Panc1 (cell line): ENCODE measurements around the gene RPL7L1. TPM values are rescaled to one million over a fixed set of nuclear protein-coding genes. Genes with fewer than 3 reads are reported as not detected.

Experiments used
- ATAC-seq: fragments of 200-7000 bp; cut with Tn5 transposase; 2 replicates; pipeline ENCODE4 v1.9.1; 2020; ENCODE audit warnings: mild to moderate bottlenecking, moderate library complexity
- BruUV-seq: library from RNA; stranded (reverse); fragments of 400-500 nt; replicated peaks from 2 replicates; lab custom pipeline; 2021; lab: Mats Ljungman, UMichigan
- CTCF ChIA-PET: fragments of 300-600 bp; sonication (Branson Sonifier 250); formaldehyde crosslinking; loops from one replicate; lab custom pipeline; 2022; ENCODE audit warnings: antibody characterized with exemption; lab: Charles Lee
- POLR2A ChIA-PET: fragments of 300-600 bp; sonication (Branson Sonifier 250); formaldehyde crosslinking; loops from one replicate; lab custom pipeline; 2022; ENCODE audit warnings: antibody characterized with exemption; lab: Charles Lee
- DNase-seq: peaks from one replicate; pipeline ENCODE4 v3.0.0-alpha.2; 2010; ENCODE audit warnings: low read depth, low spot score
- H3K27ac ChIP-seq: 2 replicates; pipeline ENCODE4 v1.5.1; 2011; ENCODE audit warnings: mild to moderate bottlenecking, low read length, inconsistent platforms
- H3K27me3 ChIP-seq: fragments of 200-500 bp; sonication (Bioruptor generic); 2 replicates; pipeline ENCODE4 v1.6.0; 2014; ENCODE audit warnings: low read length, inconsistent platforms; ENCODE audit not compliant: control insufficient read depth, insufficient read depth
- H3K36me3 ChIP-seq: fragments of 200-500 bp; sonication (Bioruptor generic); 2 replicates; pipeline ENCODE4 v1.5.1; 2014; ENCODE audit warnings: inconsistent platforms, mild to moderate bottlenecking, low read length, moderate library complexity; ENCODE audit not compliant: control insufficient read depth, insufficient read depth
- H3K4me1 ChIP-seq: 2 replicates; pipeline ENCODE4 v1.5.1; 2011; ENCODE audit warnings: inconsistent platforms, mild to moderate bottlenecking, low read length, moderate library complexity; ENCODE audit not compliant: control insufficient read depth, insufficient read depth
- H3K4me3 ChIP-seq, 2 experiments: 2 replicates each; pipeline ENCODE4 v1.5.1; 2011 to 2012; ENCODE audit warnings: low read depth in 2 of 2, low read length in 2 of 2, mild to moderate bottlenecking in 2 of 2, inconsistent platforms in 1 of 2, moderate library complexity in 1 of 2
- H3K9me3 ChIP-seq: fragments of 200-500 bp; sonication (Bioruptor generic); 2 replicates; pipeline ENCODE4 v1.5.1; 2014; ENCODE audit warnings: low read depth, mild to moderate bottlenecking, inconsistent platforms, low read length, moderate library complexity; ENCODE audit not compliant: control insufficient read depth, insufficient read depth
- CTCF ChIP-seq: fragments of 450-650 bp; IDR thresholded peaks from 2 replicates; pipeline ENCODE4 v1.5.1; 2017; ENCODE audit warnings: mild to moderate bottlenecking
- POLR2AphosphoS5 ChIP-seq: IDR thresholded peaks from 2 replicates; pipeline ENCODE4 v1.6.1; 2012; ENCODE audit warnings: mild to moderate bottlenecking, low read depth, low read length, moderate library complexity
- REST ChIP-seq, 2 experiments: IDR thresholded peaks; 2 replicates each; pipeline ENCODE4 v1.6.1; 2011 to 2012; ENCODE audit warnings: low read depth in 2 of 2, control low read depth in 1 of 2, low read length in 1 of 2, mild to moderate bottlenecking in 1 of 2, moderate library complexity in 1 of 2; ENCODE audit not compliant: insufficient read depth in 1 of 2
- SIN3A ChIP-seq: IDR thresholded peaks from 2 replicates; pipeline ENCODE4 v1.6.1; 2012; ENCODE audit warnings: low read depth, mild to moderate bottlenecking, low read length, moderate library complexity, borderline replicate concordance; ENCODE audit not compliant: insufficient read depth
- TCF7L2 ChIP-seq: IDR thresholded peaks from 2 replicates; pipeline ENCODE4 v1.6.1; 2011; ENCODE audit warnings: mild to moderate bottlenecking, low read depth, low read length, inconsistent platforms
- in situ Hi-C: cut with HindIII; loops from 2 replicates; pipeline ENCODE4 v1.10.0; 2016; ENCODE audit warnings: low sequenced_read_pairs, low pct_unique_long_range_greater_than_20kb
- intact Hi-C: fragments of 100-400 bp; cut with micrococcal nuclease; formaldehyde crosslinking; loops from one replicate; pipeline ENCODE4 v1.10.0; 2022; ENCODE audit not compliant: unreplicated experiment
- total RNA-seq: library from RNA; stranded (reverse); gene quantifications from one replicate; pipeline ENCODE4 v1.2.1, GENCODE V29; 2021; ENCODE audit not compliant: unreplicated experiment

Gene RPL7L1
- total RNA-seq, 1 experiment from 2014 or later, result 109 TPM

- H3K27ac ChIP-seq, result no peak overlapping the region
- in situ Hi-C loops, result no loop called here
- ChIA-PET CTCF (no interaction called here), POLR2A (no interaction called here)
- no peaks in the 10 kb centered on the region for H3K27me3 ChIP-seq
- no peaks in the 10 kb centered on the region for H3K4me1 ChIP-seq
- TF ChIP-seq TCF7L2, result no peak
- no peak for TF ChIP-seq SIN3A
- no peak for TF ChIP-seq POLR2AphosphoS5
- TF ChIP-seq CTCF, result no peak
- no peak for TF ChIP-seq REST (IDR thresholded peaks at IDR 0.05; ENCODE audit: insufficient read depth in 1 of 2, low read depth in 2 of 2, low read length in 1 of 2)
- H3K4me3 ChIP-seq, result no peak overlapping the region
- no peaks in the 10 kb centered on the region; the same call in 1 of the 2 replicates for H3K36me3 ChIP-seq
- intact Hi-C loops, result no loop called here
- ATAC-seq, result no peak
- BruUV-seq, result no TSS peak
- H3K9me3 ChIP-seq, result no peaks in the 10 kb centered on the region
- no peak for DNase-seq
These were observed 19.4 kb upstream of the RPL7L1 start for GRCh38 chr6:42860036-42860435.

GRCh38 chr6:42860481-42860880, 18.9 kb upstream of the RPL7L1 start:
- Histone ChIP-seq H3K4me1 (no peaks in the 10 kb centered on the region), H3K27me3 (no peaks in the 10 kb centered on the region), H3K9me3 (no peaks in the 10 kb centered on the region), H3K27ac (no peak overlapping the region), H3K36me3 (no peaks in the 10 kb centered on the region; the same call in 1 of the 2 replicates), H3K4me3 (no peak overlapping the region)
- no peak for ATAC-seq
- CTCF ChIA-PET, result no interaction called here
- intact Hi-C loops (no loop called here), in situ Hi-C loops (no loop called here)
- no peak for TF ChIP-seq POLR2AphosphoS5
- TF ChIP-seq CTCF, result no peak
- TF ChIP-seq SIN3A, result no peak
- no peak for TF ChIP-seq REST (IDR thresholded peaks at IDR 0.05; ENCODE audit: insufficient read depth in 1 of 2, low read depth in 2 of 2, low read length in 1 of 2)
- no peak for TF ChIP-seq TCF7L2
- no peak for DNase-seq
- POLR2A ChIA-PET, result no interaction called here
- BruUV-seq, result no TSS peak
